GM21528 (cell line): ENCODE results near the gene ENOX2.

Experiments
- ATAC-seq: cut with Tn5 transposase; IDR thresholded peaks from one replicate; pipeline ENCODE4 v1.9.1; 2021; ENCODE audit warnings: mild to moderate bottlenecking, moderate library complexity; ENCODE audit not compliant: unreplicated experiment, low FRiP score

The ENOX2 gene

GRCh38 chrX:130885996-130886395, 17.0 kb downstream of the ENOX2 start:
- no peak for ATAC-seq

GRCh38 chrX:130885508-130885907, 17.5 kb downstream of the ENOX2 start:
- ATAC-seq = no peak

GRCh38 chrX:130884627-130885026, 18.4 kb downstream of the ENOX2 start:
- no peak for ATAC-seq

- ATAC-seq = no peak
Observed at GRCh38 chrX:130879869-130880268, 23.1 kb downstream of the ENOX2 start.

GRCh38 chrX:130878350-130879341, 24.4 kb downstream of the ENOX2 start:
- ATAC-seq = no peak

GRCh38 chrX:130877892-130878341, 25.1 kb downstream of the ENOX2 start:
- no peak for ATAC-seq

GRCh38 chrX:130876226-130876625, 26.8 kb downstream of the ENOX2 start:
- no peak for ATAC-seq

- no peak for ATAC-seq
Observed at GRCh38 chrX:130874751-130875150, 28.3 kb downstream of the ENOX2 start.

- ATAC-seq = no peak
Observed at GRCh38 chrX:130869239-130869638, 33.8 kb downstream of the ENOX2 start.

GRCh38 chrX:130861462-130861861, 41.5 kb downstream of the ENOX2 start:
- ATAC-seq = no peak

GRCh38 chrX:130857207-130857606, 45.8 kb downstream of the ENOX2 start:
- ATAC-seq = peak; percentile 80

GRCh38 chrX:130851569-130851968, 51.4 kb downstream of the ENOX2 start:
- ATAC-seq = no peak

- ATAC-seq = peak; percentile 76
Observed at GRCh38 chrX:130848763-130849162, 54.2 kb downstream of the ENOX2 start.

- no peak for ATAC-seq
Observed at GRCh38 chrX:130846746-130847145, 56.3 kb downstream of the ENOX2 start.

GRCh38 chrX:130841776-130842175, 61.2 kb downstream of the ENOX2 start:
- no peak for ATAC-seq

GRCh38 chrX:130840345-130840744, 62.7 kb downstream of the ENOX2 start:
- no peak for ATAC-seq

GRCh38 chrX:130836447-130836846, 66.6 kb downstream of the ENOX2 start:
- no peak for ATAC-seq

- no peak for ATAC-seq
Observed at GRCh38 chrX:130834830-130835229, 68.2 kb downstream of the ENOX2 start.

GRCh38 chrX:130834149-130834548, 68.9 kb downstream of the ENOX2 start:
- no peak for ATAC-seq

- no peak for ATAC-seq
Observed at GRCh38 chrX:130831347-130831722, 71.7 kb downstream of the ENOX2 start.

- ATAC-seq = no peak
Observed at GRCh38 chrX:130830599-130831346, 72.2 kb downstream of the ENOX2 start.
